ENCODE data around the gene PAOX. TPM values are rescaled to one million over a fixed set of nuclear protein-coding genes. Genes with fewer than 3 reads are reported as not detected.

PAOX gene
- total RNA-seq, 2 donors from 2014 or later, result 9.7 to 11.1 TPM

- Histone ChIP-seq H3K27me3 (ENCODE audit: control insufficient read depth, insufficient read depth, low read length, poor library complexity, severe bottlenecking) (no peaks in the 10 kb centered on the region), H3K36me3 (ENCODE audit: control insufficient read depth, insufficient read depth, low read length) (peaks cover 14% of the 10 kb centered on the region), H3K9me3 (ENCODE audit: control insufficient read depth, low read length) (no peaks in the 10 kb centered on the region), H3K9ac (ENCODE audit: extremely low read depth, low read length, poor library complexity, severe bottlenecking) (no peak overlapping the region), H3K27ac (ENCODE audit: low read depth, low read length) (no peak overlapping the region), H3K4me3 (ENCODE audit: low read length) (no peak overlapping the region), H3K4me1 (ENCODE audit: control insufficient read depth, insufficient read depth, low read length) (peaks cover 8% of the 10 kb centered on the region)
- Mint-ChIP-seq H3K4me1 (peaks cover 7% of the 10 kb centered on the region), H3K9me3 (no peaks in the 10 kb centered on the region), H3K36me3 (ENCODE audit: low read depth) (peaks cover 3% of the 10 kb centered on the region), H3K27me3 (ENCODE audit: insufficient read depth) (peaks cover 2% of the 10 kb centered on the region), H3K27ac (no peak overlapping the region), H3K4me3 (no peak overlapping the region)
- DNase-seq, result peak; percentile 84
- WGBS, 2 experiments (ENCODE audit: insufficient coverage in 1 of 2, insufficient read length in 1 of 2), result 75 to 78% methylated on average over 13 to 24 of the region's 24 CpGs
- TF ChIP-seq, protein P1, sequence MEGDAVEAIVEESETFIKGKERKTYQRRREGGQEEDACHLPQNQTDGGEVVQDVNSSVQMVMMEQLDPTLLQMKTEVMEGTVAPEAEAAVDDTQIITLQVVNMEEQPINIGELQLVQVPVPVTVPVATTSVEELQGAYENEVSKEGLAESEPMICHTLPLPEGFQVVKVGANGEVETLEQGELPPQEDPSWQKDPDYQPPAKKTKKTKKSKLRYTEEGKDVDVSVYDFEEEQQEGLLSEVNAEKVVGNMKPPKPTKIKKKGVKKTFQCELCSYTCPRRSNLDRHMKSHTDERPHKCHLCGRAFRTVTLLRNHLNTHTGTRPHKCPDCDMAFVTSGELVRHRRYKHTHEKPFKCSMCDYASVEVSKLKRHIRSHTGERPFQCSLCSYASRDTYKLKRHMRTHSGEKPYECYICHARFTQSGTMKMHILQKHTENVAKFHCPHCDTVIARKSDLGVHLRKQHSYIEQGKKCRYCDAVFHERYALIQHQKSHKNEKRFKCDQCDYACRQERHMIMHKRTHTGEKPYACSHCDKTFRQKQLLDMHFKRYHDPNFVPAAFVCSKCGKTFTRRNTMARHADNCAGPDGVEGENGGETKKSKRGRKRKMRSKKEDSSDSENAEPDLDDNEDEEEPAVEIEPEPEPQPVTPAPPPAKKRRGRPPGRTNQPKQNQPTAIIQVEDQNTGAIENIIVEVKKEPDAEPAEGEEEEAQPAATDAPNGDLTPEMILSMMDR (conservative IDR thresholded peaks at IDR 0.05), result peak; percentile 46
Measured at GRCh38 chr10:133351408-133352318, 27.4 kb upstream of the PAOX start.

GRCh38 chr10:133353202-133353959 lies 25.7 kb upstream of the PAOX start:
- Histone ChIP-seq H3K36me3 (ENCODE audit: control insufficient read depth, insufficient read depth, low read length) (peaks cover 14% of the 10 kb centered on the region), H3K9ac (ENCODE audit: extremely low read depth, low read length, poor library complexity, severe bottlenecking) (no peak overlapping the region), H3K4me1 (ENCODE audit: control insufficient read depth, insufficient read depth, low read length) (peaks cover 8% of the 10 kb centered on the region), H3K9me3 (ENCODE audit: control insufficient read depth, low read length) (no peaks in the 10 kb centered on the region), H3K4me3 (ENCODE audit: low read length) (no peak overlapping the region), H3K27me3 (ENCODE audit: control insufficient read depth, insufficient read depth, low read length, poor library complexity, severe bottlenecking) (no peaks in the 10 kb centered on the region), H3K27ac (ENCODE audit: low read depth, low read length) (no peak overlapping the region)
- peaks cover 2% of the 10 kb centered on the region for H3K27me3 Mint-ChIP-seq (ENCODE audit: insufficient read depth)
- 88 to 92% methylated on average over 11 to 16 of the region's 16 CpGs for WGBS, 2 experiments (ENCODE audit: insufficient coverage in 1 of 2, insufficient read length in 1 of 2)
- no peak overlapping the region for H3K27ac Mint-ChIP-seq
- no peak overlapping the region for H3K4me3 Mint-ChIP-seq
- H3K9me3 Mint-ChIP-seq, result no peaks in the 10 kb centered on the region
- peaks cover 7% of the 10 kb centered on the region for H3K4me1 Mint-ChIP-seq
- H3K36me3 Mint-ChIP-seq (ENCODE audit: low read depth), result peaks cover 3% of the 10 kb centered on the region
- TF ChIP-seq, protein P1 (conservative IDR thresholded peaks at IDR 0.05), result peak; percentile 23
- peak; percentile 61 for DNase-seq

GRCh38 chr10:133353988-133354605 lies 25.0 kb upstream of the PAOX start:
- Histone ChIP-seq H3K4me1 (ENCODE audit: control insufficient read depth, insufficient read depth, low read length) (peaks cover 8% of the 10 kb centered on the region), H3K9ac (ENCODE audit: extremely low read depth, low read length, poor library complexity, severe bottlenecking) (no peak overlapping the region), H3K4me3 (ENCODE audit: low read length) (no peak overlapping the region), H3K36me3 (ENCODE audit: control insufficient read depth, insufficient read depth, low read length) (peaks cover 14% of the 10 kb centered on the region), H3K27ac (ENCODE audit: low read depth, low read length) (no peak overlapping the region), H3K9me3 (ENCODE audit: control insufficient read depth, low read length) (no peaks in the 10 kb centered on the region), H3K27me3 (ENCODE audit: control insufficient read depth, insufficient read depth, low read length, poor library complexity, severe bottlenecking) (no peaks in the 10 kb centered on the region)
- H3K4me3 Mint-ChIP-seq, result no peak overlapping the region
- H3K4me1 Mint-ChIP-seq, result peaks cover 5% of the 10 kb centered on the region
- peaks cover 3% of the 10 kb centered on the region for H3K36me3 Mint-ChIP-seq (ENCODE audit: low read depth)
- 88 to 94% methylated on average over 10 to 16 of the region's 16 CpGs for WGBS, 2 experiments (ENCODE audit: insufficient coverage in 1 of 2, insufficient read length in 1 of 2)
- H3K27ac Mint-ChIP-seq, result no peak overlapping the region
- no peak for DNase-seq
- H3K9me3 Mint-ChIP-seq, result no peaks in the 10 kb centered on the region
- peaks cover 1% of the 10 kb centered on the region for H3K27me3 Mint-ChIP-seq (ENCODE audit: insufficient read depth)
- TF ChIP-seq, protein P1 (conservative IDR thresholded peaks at IDR 0.05), result no peak

Data from endodermal cell (in vitro differentiated cells).